ENCODE measurements around the gene NCAN.

DNA sequence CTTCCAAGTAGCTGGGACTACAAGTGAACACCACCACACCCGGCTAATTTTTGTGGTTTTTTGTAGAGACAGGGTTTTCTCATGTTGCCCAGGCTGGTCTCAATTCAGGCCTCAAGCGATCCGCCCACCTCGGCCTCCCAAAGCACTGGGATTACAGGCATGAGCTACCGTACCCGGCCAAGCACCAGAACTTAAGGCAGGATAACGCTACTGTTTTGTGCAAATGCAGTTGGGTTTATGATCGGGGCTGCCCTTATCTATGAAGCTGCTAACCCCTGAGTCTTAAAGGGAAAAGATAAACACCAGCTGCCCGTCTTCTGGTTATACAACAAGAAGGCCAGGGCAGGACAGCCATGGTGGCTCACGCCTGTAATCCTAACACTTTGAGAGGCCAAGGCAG, 73.9 kb downstream of the NCAN start:
- TF ChIP-seq, protein P1, sequence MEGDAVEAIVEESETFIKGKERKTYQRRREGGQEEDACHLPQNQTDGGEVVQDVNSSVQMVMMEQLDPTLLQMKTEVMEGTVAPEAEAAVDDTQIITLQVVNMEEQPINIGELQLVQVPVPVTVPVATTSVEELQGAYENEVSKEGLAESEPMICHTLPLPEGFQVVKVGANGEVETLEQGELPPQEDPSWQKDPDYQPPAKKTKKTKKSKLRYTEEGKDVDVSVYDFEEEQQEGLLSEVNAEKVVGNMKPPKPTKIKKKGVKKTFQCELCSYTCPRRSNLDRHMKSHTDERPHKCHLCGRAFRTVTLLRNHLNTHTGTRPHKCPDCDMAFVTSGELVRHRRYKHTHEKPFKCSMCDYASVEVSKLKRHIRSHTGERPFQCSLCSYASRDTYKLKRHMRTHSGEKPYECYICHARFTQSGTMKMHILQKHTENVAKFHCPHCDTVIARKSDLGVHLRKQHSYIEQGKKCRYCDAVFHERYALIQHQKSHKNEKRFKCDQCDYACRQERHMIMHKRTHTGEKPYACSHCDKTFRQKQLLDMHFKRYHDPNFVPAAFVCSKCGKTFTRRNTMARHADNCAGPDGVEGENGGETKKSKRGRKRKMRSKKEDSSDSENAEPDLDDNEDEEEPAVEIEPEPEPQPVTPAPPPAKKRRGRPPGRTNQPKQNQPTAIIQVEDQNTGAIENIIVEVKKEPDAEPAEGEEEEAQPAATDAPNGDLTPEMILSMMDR (IDR thresholded peaks at IDR 0.05) = no peak
- TF ChIP-seq POLR2A (IDR thresholded peaks at IDR 0.05) = no peak

Measured in right lobe of liver (tissue), 4 donors.